WTC11 (cell line): Measurements from ENCODE around the gene CPNE2. TPM values are rescaled to one million over a fixed set of nuclear protein-coding genes. Genes with fewer than 3 reads are reported as not detected.

Source experiments
- ATAC-seq: fragments of 200-7000 bp; cut with Tn5 transposase; 2 replicates; pipeline ENCODE4 v1.10.0; 2021; ENCODE audit warnings: mild to moderate bottlenecking, moderate library complexity
- CTCF ChIA-PET: fragments of 300-600 bp; sonication (Branson Sonifier 250); formaldehyde crosslinking; loops from one replicate; lab custom pipeline; 2021; ENCODE audit warnings: antibody characterized with exemption; lab: Charles Lee
- POLR2A ChIA-PET: fragments of 350-600 bp; sonication (Branson Sonifier 250); formaldehyde crosslinking; loops from one replicate; lab custom pipeline; 2021; ENCODE audit warnings: antibody characterized with exemption; lab: Charles Lee
- DNase-seq: peaks from one replicate; pipeline ENCODE4 v3.0.0; 2021; ENCODE audit warnings: low spot score
- H3K27ac Mint-ChIP-seq: 2 replicates; pipeline ENCODE4 v1.8.0; 2021; ENCODE audit warnings: mixed read lengths
- H3K27me3 Mint-ChIP-seq: 2 replicates; pipeline ENCODE4 v1.8.0; 2021; ENCODE audit warnings: low read depth, mild to moderate bottlenecking, moderate library complexity, mixed read lengths
- H3K36me3 Mint-ChIP-seq: 2 replicates; pipeline ENCODE4 v1.8.0; 2021; ENCODE audit warnings: mixed read lengths
- H3K4me1 Mint-ChIP-seq: 2 replicates; pipeline ENCODE4 v1.8.0; 2022; ENCODE audit warnings: mixed read lengths
- H3K4me3 Mint-ChIP-seq: 2 replicates; pipeline ENCODE4 v1.8.0; 2021; ENCODE audit warnings: mild to moderate bottlenecking, moderate library complexity, mixed read lengths
- H3K9me3 Mint-ChIP-seq: 2 replicates; pipeline ENCODE4 v1.8.0; 2021; ENCODE audit warnings: mixed read lengths
- ATF1 ChIP-seq: sonication (generic); formaldehyde crosslinking; IDR thresholded peaks from 2 replicates; pipeline ENCODE4 v1.8.1; 2023; ENCODE audit warnings: mild to moderate bottlenecking, moderate library complexity, missing genetic modification reagents
- ELF4 ChIP-seq: sonication (generic); formaldehyde crosslinking; IDR thresholded peaks from 2 replicates; pipeline ENCODE4 v1.8.1; 2022; ENCODE audit warnings: low read depth, mild to moderate bottlenecking, moderate library complexity, missing genetic modification reagents
- ESRRA ChIP-seq: sonication (generic); formaldehyde crosslinking; IDR thresholded peaks from 2 replicates; pipeline ENCODE4 v1.8.1; 2022; ENCODE audit warnings: mild to moderate bottlenecking, missing genetic modification reagents, borderline replicate concordance
- FOXJ3 ChIP-seq: sonication (generic); formaldehyde crosslinking; IDR thresholded peaks from 2 replicates; pipeline ENCODE4 v1.9.0; 2021; ENCODE audit warnings: missing genetic modification reagents, mild to moderate bottlenecking, borderline replicate concordance
- FOXK1 ChIP-seq: sonication (generic); formaldehyde crosslinking; IDR thresholded peaks from 2 replicates; pipeline ENCODE4 v1.8.0; 2022; ENCODE audit warnings: mild to moderate bottlenecking, moderate library complexity, missing genetic modification reagents
- HMGA2 ChIP-seq: fragments of 250-450 bp; sonication (Bioruptor Pico); IDR thresholded peaks from 2 replicates; pipeline ENCODE4 v1.4.0; 2021; ENCODE audit warnings: mild to moderate bottlenecking, moderate library complexity
- KAT7 ChIP-seq: sonication (generic); formaldehyde crosslinking; IDR thresholded peaks from 2 replicates; pipeline ENCODE4 v1.8.1; 2023; ENCODE audit warnings: missing genetic modification reagents, mild to moderate bottlenecking, borderline replicate concordance
- NFATC4 ChIP-seq: fragments of 250-450 bp; sonication (Bioruptor Pico); IDR thresholded peaks from 2 replicates; pipeline ENCODE4 v1.9.0; 2021; ENCODE audit warnings: mild to moderate bottlenecking
- NR2C2 ChIP-seq: sonication (generic); formaldehyde crosslinking; IDR thresholded peaks from 2 replicates; pipeline ENCODE4 v1.8.0; 2022; ENCODE audit warnings: mild to moderate bottlenecking, missing genetic modification reagents
- OVOL2 ChIP-seq: fragments of 250-450 bp; sonication (Bioruptor Pico); IDR thresholded peaks from 2 replicates; pipeline ENCODE4 v1.9.0; 2021; ENCODE audit warnings: mild to moderate bottlenecking, borderline replicate concordance
- RELA ChIP-seq: sonication (generic); formaldehyde crosslinking; IDR thresholded peaks from 2 replicates; pipeline ENCODE4 v1.8.1; 2022; ENCODE audit warnings: missing genetic modification reagents, mild to moderate bottlenecking, borderline replicate concordance
- SOX15 ChIP-seq: fragments of 250-450 bp; sonication (Bioruptor Pico); IDR thresholded peaks from 2 replicates; pipeline ENCODE4 v1.9.0; 2021; ENCODE audit warnings: mild to moderate bottlenecking
- ZNF121 ChIP-seq: sonication (generic); formaldehyde crosslinking; IDR thresholded peaks from 2 replicates; pipeline ENCODE4 v1.8.0; 2023; ENCODE audit warnings: missing genetic modification reagents
- ZNF396 ChIP-seq: fragments of 250-450 bp; sonication (Bioruptor Pico); IDR thresholded peaks from 2 replicates; pipeline ENCODE4 v1.8.0; 2021; ENCODE audit warnings: mild to moderate bottlenecking, moderate library complexity, borderline replicate concordance
- ZNF671 ChIP-seq: fragments of 250-450 bp; sonication (Bioruptor Pico); IDR thresholded peaks from 2 replicates; pipeline ENCODE4 v1.8.0; 2021; ENCODE audit warnings: mild to moderate bottlenecking
- total RNA-seq: library from RNA; stranded (reverse); gene quantifications from 3 replicates; pipeline ENCODE4 v1.2.3, GENCODE V29; 2021
- TF ChIP-seq, protein P1 (sequence below): fragments of 250-450 bp; sonication (Bioruptor Pico); conservative IDR thresholded peaks from 2 replicates; pipeline ENCODE4 v1.9.0; 2021; ENCODE audit warnings: mild to moderate bottlenecking
- TF ChIP-seq, protein P2 (sequence below): sonication (generic); formaldehyde crosslinking; IDR thresholded peaks from 2 replicates; pipeline ENCODE4 v1.8.0; 2022; ENCODE audit warnings: mild to moderate bottlenecking, missing genetic modification reagents
- TF ChIP-seq, protein P3 (sequence below): sonication (generic); formaldehyde crosslinking; IDR thresholded peaks from 2 replicates; pipeline ENCODE4 v1.8.1; 2023; ENCODE audit warnings: mild to moderate bottlenecking, missing genetic modification reagents
- TF ChIP-seq, protein P4 (sequence below): fragments of 250-450 bp; sonication (Bioruptor Pico); IDR thresholded peaks from 2 replicates; pipeline ENCODE4 v1.9.0; 2021; ENCODE audit warnings: mild to moderate bottlenecking
- TF ChIP-seq, protein P5 (sequence below): sonication (generic); formaldehyde crosslinking; IDR thresholded peaks from 2 replicates; pipeline ENCODE4 v1.8.1; 2022; ENCODE audit warnings: missing genetic modification reagents, borderline replicate concordance
- TF ChIP-seq, protein P6 (sequence below): sonication (generic); formaldehyde crosslinking; IDR thresholded peaks from 2 replicates; pipeline ENCODE4 v1.8.0; 2023; ENCODE audit warnings: missing genetic modification reagents

CPNE2 gene
- total RNA-seq, 1 experiment from 2014 or later = 14.0 TPM

DNA sequence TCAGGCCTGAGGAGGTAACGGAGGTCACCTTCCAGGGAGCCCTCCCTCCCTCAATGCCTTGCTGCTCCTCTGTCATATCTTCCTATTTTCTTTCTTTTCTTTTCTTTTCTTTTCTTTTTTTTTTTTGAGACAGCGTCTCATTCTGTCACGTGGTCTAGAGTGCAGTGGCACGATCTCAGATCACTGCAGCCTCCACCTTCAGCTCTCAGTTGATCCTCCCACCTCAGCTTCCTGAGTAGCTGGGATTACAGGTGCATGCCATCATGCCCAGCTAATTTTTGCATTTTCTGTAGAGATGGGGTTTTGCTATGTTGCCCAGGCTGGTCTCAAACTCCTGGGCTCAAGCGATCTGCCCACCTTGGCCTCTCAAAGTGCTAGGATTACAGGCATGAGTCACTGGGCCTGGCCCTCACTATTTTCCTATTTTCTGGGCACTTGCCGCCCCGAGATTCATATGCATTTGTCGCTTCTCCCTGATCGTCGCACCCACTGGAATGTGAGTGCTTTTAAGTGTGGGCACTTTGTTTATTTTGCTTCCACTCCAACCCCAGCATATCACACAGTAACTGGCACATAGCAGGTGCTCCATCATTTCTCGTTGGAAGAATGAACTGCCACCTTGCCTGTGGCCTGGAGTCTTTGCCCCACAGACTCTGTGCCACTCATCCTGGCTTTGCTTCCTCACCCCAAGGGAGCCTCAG, 31.7 kb downstream of the CPNE2 start (continued):
- no peak for TF ChIP-seq ZNF671 (CRISPR knock-in tag)
- TF ChIP-seq ELF4 (CRISPR knock-in tag) = no peak

DNA sequence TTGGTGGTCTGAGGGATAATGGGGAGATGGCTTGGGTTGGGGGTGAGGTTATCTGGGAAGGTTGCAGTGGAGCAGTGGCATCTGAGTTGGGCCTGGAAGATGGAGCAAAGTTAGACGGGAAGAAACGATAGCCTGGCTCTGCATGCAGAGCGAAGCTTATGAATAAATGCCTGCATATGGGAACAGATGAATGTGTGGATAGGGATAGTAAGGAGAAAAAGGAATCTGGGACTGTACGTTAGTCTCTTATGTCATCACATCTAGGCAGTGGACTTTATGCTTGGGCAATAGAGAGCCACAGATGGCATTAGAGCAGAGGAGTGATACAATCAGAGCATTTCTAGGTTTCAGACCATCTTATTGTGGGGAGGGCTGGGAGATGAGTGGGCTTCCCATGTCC, 33.0 kb downstream of the CPNE2 start:
- Mint-ChIP-seq H3K36me3 (no peaks in the 10 kb centered on the region), H3K27me3 (no peaks in the 10 kb centered on the region), H3K27ac (no peak overlapping the region), H3K4me1 (peaks cover 6% of the 10 kb centered on the region; the same call in 1 of the 2 replicates), H3K9me3 (0 out of 2 replicates have a peak, but pooled peaks cover 3% of the 10 kb centered on the region), H3K4me3 (no peak overlapping the region)
- ATAC-seq (no peak), DNase-seq (no peak)
- POLR2A ChIA-PET = no interaction called here
- CTCF ChIA-PET = no interaction called here
- TF ChIP-seq ESRRA (CRISPR knock-in tag) (no peak), HMGA2 (CRISPR knock-in tag) (no peak), FOXK1 (CRISPR knock-in tag) (no peak), ZNF671 (CRISPR knock-in tag) (no peak), OVOL2 (CRISPR knock-in tag) (no peak), NFATC4 (CRISPR knock-in tag) (no peak), KAT7 (CRISPR knock-in tag) (no peak), NR2C2 (no peak), ZNF121 (CRISPR knock-in tag) (no peak)
- TF ChIP-seq, protein P1, sequence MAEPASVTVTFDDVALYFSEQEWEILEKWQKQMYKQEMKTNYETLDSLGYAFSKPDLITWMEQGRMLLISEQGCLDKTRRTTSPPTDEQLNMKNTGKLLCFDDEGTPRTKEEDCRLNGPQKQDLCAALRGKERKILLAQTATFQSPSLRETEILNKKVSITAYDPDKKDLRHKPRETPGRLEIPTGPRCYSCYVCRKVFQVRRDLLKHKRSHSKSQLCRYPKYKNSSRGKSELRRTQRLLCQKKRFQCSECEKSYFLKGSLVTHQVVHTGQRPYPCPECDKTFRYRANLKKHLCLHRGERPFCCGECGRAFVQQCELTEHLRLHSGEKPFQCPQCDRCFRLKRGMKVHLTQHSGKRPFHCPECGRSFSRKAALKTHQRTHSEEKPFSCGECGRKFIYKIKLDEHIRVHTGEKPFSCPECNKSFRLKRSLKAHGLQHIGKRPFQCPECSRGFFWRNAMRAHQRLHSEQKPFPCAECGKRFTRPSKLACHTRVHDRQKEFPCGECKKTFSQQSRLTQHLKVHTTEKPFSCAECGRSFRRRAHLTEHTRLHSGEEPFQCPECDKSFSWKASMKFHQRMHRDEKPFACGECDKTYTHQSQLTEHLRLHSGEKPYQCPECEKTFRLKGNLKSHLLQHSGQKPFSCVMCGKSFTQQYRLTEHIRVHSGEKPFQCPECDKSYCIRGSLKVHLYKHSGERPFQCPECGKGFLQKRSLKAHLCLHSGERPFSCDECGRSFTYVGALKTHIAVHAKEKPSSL = no peak
- TF ChIP-seq, protein P2, sequence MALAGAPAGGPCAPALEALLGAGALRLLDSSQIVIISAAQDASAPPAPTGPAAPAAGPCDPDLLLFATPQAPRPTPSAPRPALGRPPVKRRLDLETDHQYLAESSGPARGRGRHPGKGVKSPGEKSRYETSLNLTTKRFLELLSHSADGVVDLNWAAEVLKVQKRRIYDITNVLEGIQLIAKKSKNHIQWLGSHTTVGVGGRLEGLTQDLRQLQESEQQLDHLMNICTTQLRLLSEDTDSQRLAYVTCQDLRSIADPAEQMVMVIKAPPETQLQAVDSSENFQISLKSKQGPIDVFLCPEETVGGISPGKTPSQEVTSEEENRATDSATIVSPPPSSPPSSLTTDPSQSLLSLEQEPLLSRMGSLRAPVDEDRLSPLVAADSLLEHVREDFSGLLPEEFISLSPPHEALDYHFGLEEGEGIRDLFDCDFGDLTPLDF (CRISPR knock-in tag) = no peak
- TF ChIP-seq, protein P3, sequence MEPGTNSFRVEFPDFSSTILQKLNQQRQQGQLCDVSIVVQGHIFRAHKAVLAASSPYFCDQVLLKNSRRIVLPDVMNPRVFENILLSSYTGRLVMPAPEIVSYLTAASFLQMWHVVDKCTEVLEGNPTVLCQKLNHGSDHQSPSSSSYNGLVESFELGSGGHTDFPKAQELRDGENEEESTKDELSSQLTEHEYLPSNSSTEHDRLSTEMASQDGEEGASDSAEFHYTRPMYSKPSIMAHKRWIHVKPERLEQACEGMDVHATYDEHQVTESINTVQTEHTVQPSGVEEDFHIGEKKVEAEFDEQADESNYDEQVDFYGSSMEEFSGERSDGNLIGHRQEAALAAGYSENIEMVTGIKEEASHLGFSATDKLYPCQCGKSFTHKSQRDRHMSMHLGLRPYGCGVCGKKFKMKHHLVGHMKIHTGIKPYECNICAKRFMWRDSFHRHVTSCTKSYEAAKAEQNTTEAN = no peak
- TF ChIP-seq, protein P4, sequence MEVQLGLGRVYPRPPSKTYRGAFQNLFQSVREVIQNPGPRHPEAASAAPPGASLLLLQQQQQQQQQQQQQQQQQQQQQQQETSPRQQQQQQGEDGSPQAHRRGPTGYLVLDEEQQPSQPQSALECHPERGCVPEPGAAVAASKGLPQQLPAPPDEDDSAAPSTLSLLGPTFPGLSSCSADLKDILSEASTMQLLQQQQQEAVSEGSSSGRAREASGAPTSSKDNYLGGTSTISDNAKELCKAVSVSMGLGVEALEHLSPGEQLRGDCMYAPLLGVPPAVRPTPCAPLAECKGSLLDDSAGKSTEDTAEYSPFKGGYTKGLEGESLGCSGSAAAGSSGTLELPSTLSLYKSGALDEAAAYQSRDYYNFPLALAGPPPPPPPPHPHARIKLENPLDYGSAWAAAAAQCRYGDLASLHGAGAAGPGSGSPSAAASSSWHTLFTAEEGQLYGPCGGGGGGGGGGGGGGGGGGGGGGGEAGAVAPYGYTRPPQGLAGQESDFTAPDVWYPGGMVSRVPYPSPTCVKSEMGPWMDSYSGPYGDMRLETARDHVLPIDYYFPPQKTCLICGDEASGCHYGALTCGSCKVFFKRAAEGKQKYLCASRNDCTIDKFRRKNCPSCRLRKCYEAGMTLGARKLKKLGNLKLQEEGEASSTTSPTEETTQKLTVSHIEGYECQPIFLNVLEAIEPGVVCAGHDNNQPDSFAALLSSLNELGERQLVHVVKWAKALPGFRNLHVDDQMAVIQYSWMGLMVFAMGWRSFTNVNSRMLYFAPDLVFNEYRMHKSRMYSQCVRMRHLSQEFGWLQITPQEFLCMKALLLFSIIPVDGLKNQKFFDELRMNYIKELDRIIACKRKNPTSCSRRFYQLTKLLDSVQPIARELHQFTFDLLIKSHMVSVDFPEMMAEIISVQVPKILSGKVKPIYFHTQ = no peak
- TF ChIP-seq, all 79 proteins: peak for 0

DNA sequence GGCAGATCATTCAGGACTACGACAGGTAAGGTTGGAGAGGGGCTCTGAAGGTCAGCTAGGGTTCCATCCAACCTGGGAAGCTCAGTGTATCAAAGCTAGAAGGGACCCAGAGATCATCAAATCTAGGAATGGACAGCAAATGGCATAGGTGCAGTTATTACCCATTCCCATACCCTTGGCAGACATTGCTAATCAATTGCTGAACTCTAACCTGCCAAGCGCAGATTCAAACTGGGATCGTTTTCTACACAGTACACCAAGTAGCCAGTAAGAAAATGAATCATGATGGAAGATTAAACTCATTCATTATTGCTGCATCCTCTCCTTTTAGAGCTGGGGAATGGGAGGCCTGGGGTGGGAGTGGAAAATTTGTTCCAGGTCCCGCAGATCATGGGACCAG, 33.6 kb downstream of the CPNE2 start:
- CTCF ChIA-PET = interaction anchor here (1.7 kb wide), 1 partner anchor 33 kb away, joined by 14 read pairs; the partner anchor contains the start of gene CPNE2

More for the DNA sequence above, 33.6 kb downstream of the CPNE2 start:
- no peak overlapping the region for H3K27ac Mint-ChIP-seq
- TF ChIP-seq, protein P5, sequence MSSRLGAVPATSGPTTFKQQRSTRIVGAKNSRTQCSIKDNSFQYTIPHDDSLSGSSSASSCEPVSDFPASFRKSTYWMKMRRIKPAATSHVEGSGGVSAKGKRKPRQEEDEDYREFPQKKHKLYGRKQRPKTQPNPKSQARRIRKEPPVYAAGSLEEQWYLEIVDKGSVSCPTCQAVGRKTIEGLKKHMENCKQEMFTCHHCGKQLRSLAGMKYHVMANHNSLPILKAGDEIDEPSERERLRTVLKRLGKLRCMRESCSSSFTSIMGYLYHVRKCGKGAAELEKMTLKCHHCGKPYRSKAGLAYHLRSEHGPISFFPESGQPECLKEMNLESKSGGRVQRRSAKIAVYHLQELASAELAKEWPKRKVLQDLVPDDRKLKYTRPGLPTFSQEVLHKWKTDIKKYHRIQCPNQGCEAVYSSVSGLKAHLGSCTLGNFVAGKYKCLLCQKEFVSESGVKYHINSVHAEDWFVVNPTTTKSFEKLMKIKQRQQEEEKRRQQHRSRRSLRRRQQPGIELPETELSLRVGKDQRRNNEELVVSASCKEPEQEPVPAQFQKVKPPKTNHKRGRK (CRISPR knock-in tag) = no peak
- TF ChIP-seq NFATC4 (CRISPR knock-in tag) (no peak), SOX15 (CRISPR knock-in tag) (no peak), RELA (CRISPR knock-in tag) (no peak), FOXJ3 (CRISPR knock-in tag) (no peak), ZNF396 (CRISPR knock-in tag) (no peak), ATF1 (CRISPR knock-in tag) (no peak)
- TF ChIP-seq, protein P6, sequence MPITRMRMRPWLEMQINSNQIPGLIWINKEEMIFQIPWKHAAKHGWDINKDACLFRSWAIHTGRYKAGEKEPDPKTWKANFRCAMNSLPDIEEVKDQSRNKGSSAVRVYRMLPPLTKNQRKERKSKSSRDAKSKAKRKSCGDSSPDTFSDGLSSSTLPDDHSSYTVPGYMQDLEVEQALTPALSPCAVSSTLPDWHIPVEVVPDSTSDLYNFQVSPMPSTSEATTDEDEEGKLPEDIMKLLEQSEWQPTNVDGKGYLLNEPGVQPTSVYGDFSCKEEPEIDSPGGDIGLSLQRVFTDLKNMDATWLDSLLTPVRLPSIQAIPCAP (CRISPR knock-in tag) = no peak
- no peaks in the 10 kb centered on the region for H3K27me3 Mint-ChIP-seq
- POLR2A ChIA-PET = no interaction called here
- ATAC-seq = no peak
- H3K4me1 Mint-ChIP-seq = peaks cover 6% of the 10 kb centered on the region; the same call in 1 of the 2 replicates
- 0 out of 2 replicates have a peak, but pooled peaks cover 3% of the 10 kb centered on the region for H3K9me3 Mint-ChIP-seq
- H3K36me3 Mint-ChIP-seq = no peaks in the 10 kb centered on the region
- no peak overlapping the region for H3K4me3 Mint-ChIP-seq
- DNase-seq = no peak
